NCI-H2029 treated with DMSO at 0.1 percent for 48 hours (cell line): ENCODE results near the gene TMEM91.

Source experiments
- DNase-seq: peaks from one replicate; lab custom pipeline; 2025; lab: John Stamatoyannopoulos, UW

The TMEM91 gene

GRCh38 chr19:41433171-41433570 is 56.8 kb downstream of the TMEM91 start:
- DNase-seq, result no peak
